CD4-positive, alpha-beta T cell (primary cell): ENCODE data around the gene FBXO3. TPM values are rescaled to one million over a fixed set of nuclear protein-coding genes. Genes with fewer than 3 reads are reported as not detected.
A peak's percentile ranks its signal among the peaks of the same experiment; 100 is the strongest.

Experiments
- ATAC-seq: fragments of 200-7000 bp; cut with Tn5 transposase; one replicate; pipeline ENCODE4 v1.10.0; 2022; ENCODE audit warnings: mild to moderate bottlenecking; ENCODE audit not compliant: poor library complexity
- CTCF ChIA-PET: fragments of 350-600 bp; sonication (Branson Sonifier 250); formaldehyde crosslinking; loops from one replicate; lab custom pipeline; 2021; ENCODE audit warnings: antibody characterized with exemption, inconsistent platforms; lab: Charles Lee
- POLR2A ChIA-PET: fragments of 350-600 bp; sonication (Branson Sonifier 250); formaldehyde crosslinking; loops from one replicate; lab custom pipeline; 2021; ENCODE audit warnings: antibody characterized with exemption, inconsistent platforms; lab: Charles Lee
- DNase-seq, 14 experiments: peaks; one replicate each; pipeline ENCODE4 v3.0.0-alpha.2; 2013 to 2020; ENCODE audit warnings: mixed read lengths in 2 of 14
- H3K27ac ChIP-seq, 2 donors: one replicate each; pipeline versions ENCODE4 v1.5.1 to v1.7.0; 2013; ENCODE audit warnings: low read length in 2 of 2, low read depth in 1 of 2, mild to moderate bottlenecking in 1 of 2
- H3K27me3 ChIP-seq, 2 experiments: 1 replicate in 1 of 2; 2 replicates in 1 of 2; pipeline versions ENCODE4 v1.6.1 to v1.7.0; 2013; ENCODE audit warnings: low read length in 2 of 2, control low read depth in 1 of 2, mild to moderate bottlenecking in 1 of 2, moderate library complexity in 1 of 2; ENCODE audit not compliant: insufficient read depth in 2 of 2, control insufficient read depth in 1 of 2
- H3K36me3 ChIP-seq: one replicate; pipeline ENCODE4 v1.6.1; 2013; ENCODE audit warnings: low read length, control low read depth; ENCODE audit not compliant: insufficient read depth
- H3K4me1 ChIP-seq: one replicate; pipeline ENCODE4 v1.6.1; 2013; ENCODE audit warnings: low read length, control low read depth; ENCODE audit not compliant: insufficient read depth
- H3K4me3 ChIP-seq: one replicate; pipeline ENCODE4 v1.5.1; 2013; ENCODE audit warnings: mild to moderate bottlenecking, low read length, moderate library complexity
- H3K9me3 ChIP-seq, 2 experiments: 1 replicate in 1 of 2; 2 replicates in 1 of 2; pipeline versions ENCODE4 v1.6.1 to v1.7.0; 2013; ENCODE audit warnings: low read length in 2 of 2, mild to moderate bottlenecking in 2 of 2, control low read depth in 1 of 2, moderate library complexity in 1 of 2; ENCODE audit not compliant: control insufficient read depth in 1 of 2, insufficient read depth in 1 of 2
- H3K27ac Mint-ChIP-seq: one replicate; pipeline ENCODE4 v1.8.0; 2020; ENCODE audit warnings: mixed read lengths
- H3K27me3 Mint-ChIP-seq: one replicate; pipeline ENCODE4 v1.8.0; 2021; ENCODE audit warnings: mixed read lengths
- H3K36me3 Mint-ChIP-seq: one replicate; pipeline ENCODE4 v1.8.0; 2021; ENCODE audit warnings: low read depth, mixed read lengths
- H3K4me1 Mint-ChIP-seq: one replicate; pipeline ENCODE4 v1.8.0; 2021; ENCODE audit warnings: low read depth, mixed read lengths
- H3K4me3 Mint-ChIP-seq: one replicate; pipeline ENCODE4 v1.8.0; 2020; ENCODE audit warnings: mild to moderate bottlenecking, mixed read lengths
- H3K9me3 Mint-ChIP-seq: one replicate; pipeline ENCODE4 v1.8.0; 2020; ENCODE audit warnings: mixed read lengths
- intact Hi-C, 2 experiments: fragments of 100-400 bp; cut with DNase I in 1 of 2; cut with micrococcal nuclease in 1 of 2; formaldehyde crosslinking; loops; one replicate each; pipeline versions ENCODE4 v1.15.1 to v1.9.0; 2023 to 2025; cut with DNase I, micrococcal nuclease
- total RNA-seq, 174 experiments: library from RNA in 2 of 174; stranded (reverse) in 2 of 174; gene quantifications; one replicate each; pipeline ENCODE4 v1.2.3 and lab custom pipeline; 2021 to 2026
- TF ChIP-seq, protein P1 (sequence below): fragments of 200-600 bp; IDR thresholded peaks from one replicate; pipeline ENCODE4 v1.8.0; 2022; ENCODE audit warnings: antibody characterized with exemption, mild to moderate bottlenecking

The FBXO3 gene
- total RNA-seq, 2 experiments from 2014 or later: 62.0 to 63.4 TPM

DNA sequence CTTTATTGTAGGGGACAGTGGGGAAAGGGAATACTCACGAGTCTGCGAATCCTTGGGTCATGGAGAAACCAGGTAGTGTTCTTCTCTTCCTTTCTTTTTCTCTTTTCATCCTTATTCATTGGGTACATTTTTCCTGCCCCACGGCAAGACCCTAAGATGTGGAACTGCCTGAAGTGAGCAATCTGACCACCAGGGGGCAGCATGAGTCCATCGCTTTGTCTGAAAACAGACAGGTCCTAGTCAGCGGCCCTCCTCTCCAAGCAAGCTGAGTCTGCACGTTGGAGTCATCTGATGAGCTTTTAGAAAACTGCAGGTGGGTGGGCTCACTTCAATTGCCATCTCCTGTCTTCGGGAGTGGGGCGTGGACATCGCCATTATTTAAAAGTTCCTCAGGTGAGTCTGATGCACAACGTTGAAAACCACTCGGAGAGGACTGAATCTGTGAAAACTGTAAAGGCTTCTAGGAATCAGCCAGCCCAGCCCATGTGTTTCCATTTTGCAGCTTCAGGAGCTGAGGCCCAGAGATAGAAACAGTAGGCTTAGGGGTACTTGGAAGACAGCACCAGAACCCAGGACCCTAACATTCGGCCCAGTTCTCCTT lies 34.0 kb upstream of the FBXO3 start:
- H3K4me3 ChIP-seq: no peak overlapping the region
- no peak overlapping the region for H3K27ac ChIP-seq
- H3K4me3 Mint-ChIP-seq: no peak overlapping the region
- no peaks in the 10 kb centered on the region for H3K36me3 Mint-ChIP-seq
- H3K27ac Mint-ChIP-seq: no peak overlapping the region
- no peaks in the 10 kb centered on the region for H3K9me3 Mint-ChIP-seq
- ChIA-PET CTCF (interaction anchor here (0.6 to 1.7 kb wide), 8 partner anchors 10 to 659 kb away, joined by 3 to 7 read pairs (median 4); no protein-coding TSS in a partner anchor), POLR2A (interaction anchor here (0.6 kb wide), 1 partner anchor 183 kb away, joined by 3 read pairs; no protein-coding TSS in a partner anchor)
- H3K36me3 ChIP-seq: no peaks in the 10 kb centered on the region
- TF ChIP-seq, protein P1, sequence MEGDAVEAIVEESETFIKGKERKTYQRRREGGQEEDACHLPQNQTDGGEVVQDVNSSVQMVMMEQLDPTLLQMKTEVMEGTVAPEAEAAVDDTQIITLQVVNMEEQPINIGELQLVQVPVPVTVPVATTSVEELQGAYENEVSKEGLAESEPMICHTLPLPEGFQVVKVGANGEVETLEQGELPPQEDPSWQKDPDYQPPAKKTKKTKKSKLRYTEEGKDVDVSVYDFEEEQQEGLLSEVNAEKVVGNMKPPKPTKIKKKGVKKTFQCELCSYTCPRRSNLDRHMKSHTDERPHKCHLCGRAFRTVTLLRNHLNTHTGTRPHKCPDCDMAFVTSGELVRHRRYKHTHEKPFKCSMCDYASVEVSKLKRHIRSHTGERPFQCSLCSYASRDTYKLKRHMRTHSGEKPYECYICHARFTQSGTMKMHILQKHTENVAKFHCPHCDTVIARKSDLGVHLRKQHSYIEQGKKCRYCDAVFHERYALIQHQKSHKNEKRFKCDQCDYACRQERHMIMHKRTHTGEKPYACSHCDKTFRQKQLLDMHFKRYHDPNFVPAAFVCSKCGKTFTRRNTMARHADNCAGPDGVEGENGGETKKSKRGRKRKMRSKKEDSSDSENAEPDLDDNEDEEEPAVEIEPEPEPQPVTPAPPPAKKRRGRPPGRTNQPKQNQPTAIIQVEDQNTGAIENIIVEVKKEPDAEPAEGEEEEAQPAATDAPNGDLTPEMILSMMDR: peak; percentile 88
- H3K27me3 Mint-ChIP-seq: peaks cover 9% of the 10 kb centered on the region
- peaks cover 5% of the 10 kb centered on the region for H3K4me1 ChIP-seq
- no peaks in the 10 kb centered on the region for H3K9me3 ChIP-seq
- peaks cover 4 to 8% of the 10 kb centered on the region in 2 experiments for H3K27me3 ChIP-seq
- intact Hi-C loops: loop anchor here (1.0 to 5.0 kb wide), 6 partner anchors 21 to 684 kb away; partner anchors contain the start of gene ABTB2 (in 1 of the 2)
- peak; percentile 73 to 91 (median 81) for DNase-seq
- ATAC-seq: peak; percentile 82
- no peaks in the 10 kb centered on the region for H3K4me1 Mint-ChIP-seq

DNA sequence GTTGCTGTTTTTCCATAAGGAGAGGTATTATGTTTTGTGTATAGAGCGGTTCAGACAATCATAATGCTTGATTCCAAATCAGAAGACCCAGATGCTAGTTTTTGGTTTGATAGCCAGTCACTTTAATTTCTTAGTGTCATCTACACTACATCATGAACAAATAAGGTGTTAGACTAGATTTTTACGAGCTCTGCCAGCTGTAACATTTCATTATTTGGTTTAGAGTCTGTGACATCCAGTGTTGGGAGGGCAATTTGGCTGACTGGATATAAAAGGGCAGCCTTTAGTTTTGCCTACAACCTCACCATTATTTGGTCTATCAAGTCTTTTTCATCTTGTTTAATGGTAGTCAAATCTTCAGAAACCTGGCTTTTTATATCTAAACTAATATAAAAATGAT lies 30.2 kb upstream of the FBXO3 start:
- intact Hi-C loops: no loop called here
- Histone ChIP-seq H3K4me1 (peaks cover 14% of the 10 kb centered on the region), H3K36me3 (no peaks in the 10 kb centered on the region), H3K27ac (no peak overlapping the region), H3K9me3 (peaks cover 0 to 7% of the 10 kb centered on the region in 2 experiments), H3K27me3 (peaks cover 23 to 37% of the 10 kb centered on the region in 2 experiments), H3K4me3 (no peak overlapping the region)
- no peak overlapping the region for H3K4me3 Mint-ChIP-seq
- H3K9me3 Mint-ChIP-seq: no peaks in the 10 kb centered on the region
- TF ChIP-seq, protein P1: no peak
- no peak overlapping the region for H3K27ac Mint-ChIP-seq
- no peaks in the 10 kb centered on the region for H3K36me3 Mint-ChIP-seq
- H3K4me1 Mint-ChIP-seq: peaks cover 9% of the 10 kb centered on the region
- DNase-seq (no peak), ATAC-seq (no peak)
- peaks cover 45% of the 10 kb centered on the region for H3K27me3 Mint-ChIP-seq
- ChIA-PET CTCF (interaction anchor here (0.6 kb wide), 1 partner anchor 553 kb away, joined by 3 read pairs; no protein-coding TSS in a partner anchor), POLR2A (no interaction called here)

- Histone ChIP-seq H3K9me3 (peaks cover 0 to 7% of the 10 kb centered on the region in 2 experiments), H3K4me1 (peaks cover 9% of the 10 kb centered on the region), H3K4me3 (no peak overlapping the region), H3K36me3 (no peaks in the 10 kb centered on the region), H3K27me3 (peaks cover 27 to 55% of the 10 kb centered on the region in 2 experiments), H3K27ac (no peak overlapping the region)
- TF ChIP-seq, protein P1: no peak
- ChIA-PET POLR2A (no interaction called here), CTCF (no interaction called here)
- Mint-ChIP-seq H3K27ac (no peak overlapping the region), H3K4me3 (no peak overlapping the region), H3K4me1 (peaks cover 9% of the 10 kb centered on the region), H3K9me3 (no peaks in the 10 kb centered on the region), H3K27me3 (peaks cover 61% of the 10 kb centered on the region), H3K36me3 (no peaks in the 10 kb centered on the region)
- ATAC-seq: peak; percentile 70
- peak in 2 of 14 experiments; percentile 29 to 32 for DNase-seq
- intact Hi-C loops: no loop called here
These were observed 28.1 kb upstream of the FBXO3 start for GRCh38 chr11:33802194-33802950.
